Psoas muscle (tissue), 8 donors: Measurements from ENCODE around the gene DPYSL3. TPM values are rescaled to one million over a fixed set of nuclear protein-coding genes. Genes with fewer than 3 reads are reported as not detected.

Source experiments
- ATAC-seq, 4 donors: fragments of 200-7000 bp; cut with Tn5 transposase; one replicate each; pipeline ENCODE4 v1.9.1; 2020; ENCODE audit warnings: moderate library complexity in 3 of 4, mild to moderate bottlenecking in 2 of 4
- DNase-seq, 2 donors: peaks; one replicate each; pipeline ENCODE4 v3.0.0-alpha.2; 2020
- H3K27ac ChIP-seq: fragments of 200-600 bp; one replicate; pipeline ENCODE4 v1.8.0; 2022
- H3K27me3 ChIP-seq, 3 donors: fragments of 200-600 bp in 1 of 3; one replicate each; pipeline versions ENCODE4 v1.6.1 to v1.8.0; 2013 to 2022; ENCODE audit warnings: low read length in 2 of 3, mild to moderate bottlenecking in 2 of 3, moderate library complexity in 1 of 3; ENCODE audit not compliant: insufficient read depth in 3 of 3
- H3K36me3 ChIP-seq, 2 donors: fragments of 200-600 bp in 1 of 2; one replicate each; pipeline versions ENCODE4 v1.6.1 to v1.8.0; 2013 to 2022; ENCODE audit warnings: low read depth in 1 of 2, mild to moderate bottlenecking in 1 of 2, moderate library complexity in 1 of 2; ENCODE audit not compliant: insufficient read depth in 1 of 2
- H3K4me1 ChIP-seq: fragments of 200-600 bp; one replicate; pipeline ENCODE4 v1.8.0; 2022
- H3K4me3 ChIP-seq: fragments of 200-600 bp; one replicate; pipeline ENCODE4 v1.8.0; 2022; ENCODE audit warnings: mild to moderate bottlenecking
- H3K9me3 ChIP-seq: fragments of 200-600 bp; one replicate; pipeline ENCODE4 v1.8.0; 2022
- CTCF ChIP-seq: fragments of 200-600 bp; IDR thresholded peaks from one replicate; pipeline ENCODE4 v1.8.0; 2022; ENCODE audit warnings: antibody characterized with exemption
- WGBS, 3 donors: extraction: QIAGEN DNeasy Blood & Tissue Kit; methylation state at CpG; one replicate each; pipeline versions ENCODE4 v1.1.6 to v1.1.7; 2013; 5-methylcytosine and 5-hydroxymethylcytosine counted together
- intact Hi-C, 2 donors: fragments of 100-400 bp; cut with DNase I; formaldehyde crosslinking; loops; one replicate each; pipeline versions ENCODE4 v1.11.0 to v1.14.2; 2022
- polyA plus RNA-seq, 3 donors: library from polyadenylated mRNA; stranded (reverse); fragments of 200-250 nt; gene quantifications; one replicate each; pipeline ENCODE4 v1.2.3, GENCODE V29; 2013
- total RNA-seq, 4 donors: library from RNA; stranded (reverse); fragmentation: NEBNext Ultra II Directional in 2 of 4; extraction: Animal tissue kit (Norgen Biotek cat#: 25700) in 2 of 4; gene quantifications; one replicate each; pipeline versions ENCODE4 v1.2.1 to v1.2.4, GENCODE V29; 2021 to 2023
- donor health status: healthy with polysubstance abuse.
- donor health status: DM: no; HTN: no; CAD: no; lungs with moderate emphysema.
- donor health status: Bipolar disorder and iron deficiency.
- donor health status: healthy.
- donor health status: DM: yes; HTN: yes; CAD: no.
- donor health status: DM: no; HTN: no; CAD: no.
- donor health status: DM: no; HTN: no; CAD: no.
- donor health status: DM: yes; HTN: yes; CAD: no.

DPYSL3 gene
- total and polyA plus RNA-seq, 7 donors: 8.8 to 58.5 (median 18.0) TPM

GRCh38 chr5:147530530-147531389 is 20.9 kb upstream of the DPYSL3 start:
- intact Hi-C loops: no loop called here
- H3K9me3 ChIP-seq: no peaks in the 10 kb centered on the region
- ATAC-seq (no peak), DNase-seq (no peak)
- no peak overlapping the region for H3K27ac ChIP-seq
- no peak overlapping the region for H3K4me3 ChIP-seq
- H3K27me3 ChIP-seq: no peaks in the 10 kb centered on the region
- 84 to 94% (median 85%) methylated on average over 7 of the region's 7 CpGs for WGBS, 3 donors
- H3K36me3 ChIP-seq: no peaks in the 10 kb centered on the region
- H3K4me1 ChIP-seq: no peaks in the 10 kb centered on the region
- no peak for TF ChIP-seq CTCF

GRCh38 chr5:147523069-147523468 is 13.2 kb upstream of the DPYSL3 start:
- Histone ChIP-seq H3K27me3 (no peaks in the 10 kb centered on the region), H3K9me3 (no peaks in the 10 kb centered on the region), H3K4me1 (no peaks in the 10 kb centered on the region), H3K27ac (no peak overlapping the region), H3K36me3 (no peaks in the 10 kb centered on the region), H3K4me3 (no peak overlapping the region)
- intact Hi-C loops: no loop called here
- 75 to 83% (median 76%) methylated on average over 4 of the region's 4 CpGs for WGBS, 3 donors
- ATAC-seq (no peak), DNase-seq (no peak)
- TF ChIP-seq CTCF: no peak

- Histone ChIP-seq H3K9me3 (no peaks in the 10 kb centered on the region), H3K27ac (no peak overlapping the region), H3K36me3 (no peaks in the 10 kb centered on the region), H3K4me3 (no peak overlapping the region), H3K4me1 (no peaks in the 10 kb centered on the region), H3K27me3 (no peaks in the 10 kb centered on the region)
- 36 to 43% (median 38%) methylated on average over 3 of the region's 3 CpGs for WGBS, 3 donors
- ATAC-seq (no peak), DNase-seq (no peak)
- no peak for TF ChIP-seq CTCF
- intact Hi-C loops: no loop called here
Observed at GRCh38 chr5:147522435-147522834, 12.6 kb upstream of the DPYSL3 start.

GRCh38 chr5:147520450-147520849 is 10.6 kb upstream of the DPYSL3 start:
- WGBS, 3 donors: 62 to 96% (median 67%) methylated on average over 1 of the region's 1 CpG
- Histone ChIP-seq H3K27ac (no peak overlapping the region), H3K9me3 (no peaks in the 10 kb centered on the region), H3K4me1 (no peaks in the 10 kb centered on the region), H3K36me3 (no peaks in the 10 kb centered on the region), H3K27me3 (no peaks in the 10 kb centered on the region), H3K4me3 (no peak overlapping the region)
- DNase-seq (no peak), ATAC-seq (no peak)
- no peak for TF ChIP-seq CTCF
- intact Hi-C loops: no loop called here

GRCh38 chr5:147519380-147519779 is 9.5 kb upstream of the DPYSL3 start:
- TF ChIP-seq CTCF: no peak
- H3K9me3 ChIP-seq: no peaks in the 10 kb centered on the region
- 69 to 75% (median 74%) methylated on average over 1 of the region's 1 CpG for WGBS, 3 donors
- intact Hi-C loops: no loop called here
- H3K4me1 ChIP-seq: no peaks in the 10 kb centered on the region
- no peak for DNase-seq
- no peak overlapping the region for H3K4me3 ChIP-seq
- ATAC-seq: no peak
- no peak overlapping the region for H3K27ac ChIP-seq
- H3K36me3 ChIP-seq: no peaks in the 10 kb centered on the region
- no peaks in the 10 kb centered on the region for H3K27me3 ChIP-seq
